HepG2 (cell line): ENCODE results near the gene PPP2R2B. TPM values are rescaled to one million over a fixed set of nuclear protein-coding genes. Genes with fewer than 3 reads are reported as not detected.

Source experiments
- ATAC-seq: fragments of 200-7000 bp; cut with Tn5 transposase; 3 replicates; pipeline ENCODE4 v1.9.1; 2020; ENCODE audit warnings: mild to moderate bottlenecking, moderate library complexity
- BruUV-seq: library from RNA; stranded (reverse); fragments of 400-500 nt; replicated peaks from 2 replicates; lab custom pipeline; 2021; lab: Mats Ljungman, UMichigan
- CTCF ChIA-PET: fragments of 300-600 bp; formaldehyde crosslinking; extraction: SDS; loops from one replicate; lab custom pipeline; 2021; ENCODE audit warnings: low total read pairs, inconsistent platforms, low intra/inter-chr PET ratio; lab: Yijun Ruan, JAX
- POLR2A ChIA-PET: fragments of 350-600 bp; sonication (Branson Sonifier 250); formaldehyde crosslinking; loops from one replicate; lab custom pipeline; 2020; ENCODE audit warnings: antibody characterized with exemption, inconsistent platforms; lab: Yijun Ruan, JAX
- DNase-seq: peaks from one replicate; pipeline ENCODE4 v3.0.0-alpha.2; 2015; ENCODE audit warnings: low spot score
- FAIRE-seq: peaks from 3 replicates; lab custom pipeline; 2011; peaks lifted over from hg19 to GRCh38; lab: Jason Lieb, UNC
- H2AFZ ChIP-seq: one replicate; pipeline ENCODE4 v1.6.1; 2011; ENCODE audit warnings: low read length, inconsistent platforms
- H3K27ac ChIP-seq: fragments of 300-600 bp; 3 replicates; pipeline ENCODE4 v1.8.0; 2011; ENCODE audit warnings: mixed run types, mild to moderate bottlenecking, mixed read lengths, low read length, inconsistent platforms; ENCODE audit not compliant: insufficient read depth; ENCODE audit errors: extremely low read length
- H3K27me3 ChIP-seq, 2 experiments: fragments of 200-600 bp in 1 of 2; 2 replicates in 1 of 2; 3 replicates in 1 of 2; pipeline versions ENCODE4 v1.6.0 to v1.8.0; 2011; ENCODE audit warnings: low read length in 2 of 2, mild to moderate bottlenecking in 2 of 2, moderate library complexity in 2 of 2, inconsistent platforms in 1 of 2; ENCODE audit not compliant: insufficient read depth in 2 of 2, control insufficient read depth in 1 of 2
- H3K36me3 ChIP-seq, 2 experiments: fragments of 200-600 bp in 1 of 2; replicated peaks in 1 of 2; 2 replicates in 1 of 2; 3 replicates in 1 of 2; pipeline versions ENCODE4 v1.5.1 to v1.8.0; 2011; ENCODE audit warnings: low read length in 2 of 2, inconsistent platforms in 1 of 2; ENCODE audit not compliant: insufficient read depth in 2 of 2, control insufficient read depth in 1 of 2
- H3K4me1 ChIP-seq: 2 replicates; pipeline ENCODE4 v1.5.1; 2012; ENCODE audit warnings: low read length, inconsistent platforms; ENCODE audit not compliant: insufficient read depth
- H3K4me2 ChIP-seq: 2 replicates; pipeline ENCODE4 v1.6.0; 2011; ENCODE audit warnings: low read depth, low read length, inconsistent platforms
- H3K4me3 ChIP-seq, 3 experiments: fragments of 200-600 bp in 1 of 3; sonication (generic), shearing (Covaris generic) in 1 of 3; replicated peaks in 1 of 3; 2 replicates each; pipeline ENCODE4 v1.5.1; 2011 to 2016; ENCODE audit warnings: low read length in 3 of 3, inconsistent platforms in 2 of 3, low read depth in 2 of 3, mild to moderate bottlenecking in 2 of 3, control low read depth in 1 of 3, mixed read lengths in 1 of 3; ENCODE audit not compliant: insufficient read depth in 1 of 3
- H3K79me2 ChIP-seq: one replicate; pipeline ENCODE4 v1.6.1; 2011; ENCODE audit warnings: low read length, inconsistent platforms; ENCODE audit not compliant: insufficient read depth
- H3K9ac ChIP-seq: 2 replicates; pipeline ENCODE4 v1.6.0; 2011; ENCODE audit warnings: mild to moderate bottlenecking, low read depth, low read length, inconsistent platforms; ENCODE audit not compliant: insufficient read depth
- H3K9me3 ChIP-seq: 2 replicates; pipeline ENCODE4 v1.5.1; 2012; ENCODE audit warnings: mild to moderate bottlenecking, low read length
- H4K20me1 ChIP-seq: 2 replicates; pipeline ENCODE4 v1.6.0; 2011; ENCODE audit warnings: inconsistent platforms, mild to moderate bottlenecking, low read length, moderate library complexity; ENCODE audit not compliant: insufficient read depth
- BRD4 ChIP-seq: sonication (generic); formaldehyde crosslinking; IDR thresholded peaks from 2 replicates; pipeline ENCODE4 v1.4.0; 2020; ENCODE audit warnings: missing genetic modification reagents
- CAMTA2 ChIP-seq: sonication (generic); formaldehyde crosslinking; IDR thresholded peaks from 2 replicates; pipeline ENCODE4 v1.4.0; 2020; ENCODE audit warnings: mild to moderate bottlenecking, missing genetic modification reagents, borderline replicate concordance
- CENPBD1 ChIP-seq: sonication (generic); formaldehyde crosslinking; IDR thresholded peaks from 2 replicates; pipeline ENCODE4 v1.8.0; 2022; ENCODE audit warnings: missing genetic modification reagents, low read depth, mild to moderate bottlenecking, borderline replicate concordance
- DMTF1 ChIP-seq: sonication (generic); formaldehyde crosslinking; IDR thresholded peaks from 2 replicates; pipeline ENCODE4 v1.4.0; 2020; ENCODE audit warnings: mild to moderate bottlenecking, missing genetic modification reagents
- ERF ChIP-seq: IDR thresholded peaks from 2 replicates; pipeline ENCODE4 v1.6.1; 2018; ENCODE audit warnings: missing biosample characterization, missing genetic modification reagents
- NFYC ChIP-seq: IDR thresholded peaks from 2 replicates; pipeline ENCODE4 v1.6.1; 2016; ENCODE audit warnings: missing genetic modification reagents, missing compliant biosample characterization
- PATZ1 ChIP-seq: sonication (generic); formaldehyde crosslinking; IDR thresholded peaks from 2 replicates; pipeline ENCODE4 v1.4.0; 2020; ENCODE audit warnings: missing genetic modification reagents
- RFXAP ChIP-seq: sonication (generic); formaldehyde crosslinking; IDR thresholded peaks from 2 replicates; pipeline ENCODE4 v1.4.0; 2020; ENCODE audit warnings: missing genetic modification reagents, borderline replicate concordance
- SNAPC4 ChIP-seq: sonication (generic); formaldehyde crosslinking; IDR thresholded peaks from 2 replicates; pipeline ENCODE4 v1.4.0; 2020; ENCODE audit warnings: mild to moderate bottlenecking, missing genetic modification reagents
- TBX3 ChIP-seq: fragments of 450-650 bp; IDR thresholded peaks from 2 replicates; pipeline ENCODE4 v1.6.1; 2017; ENCODE audit warnings: antibody characterized with exemption, mild to moderate bottlenecking, inconsistent platforms, borderline replicate concordance
- ZFP36L2 ChIP-seq: sonication (generic); formaldehyde crosslinking; IDR thresholded peaks from 2 replicates; pipeline ENCODE4 v1.4.0; 2020; ENCODE audit warnings: missing genetic modification reagents
- ZGPAT ChIP-seq: IDR thresholded peaks from 2 replicates; pipeline ENCODE4 v1.6.1; 2016; ENCODE audit warnings: mild to moderate bottlenecking
- ZNF30 ChIP-seq: sonication (generic); formaldehyde crosslinking; IDR thresholded peaks from 2 replicates; pipeline ENCODE4 v1.5.0; 2020; ENCODE audit warnings: mild to moderate bottlenecking, missing genetic modification reagents
- ZNF775 ChIP-seq: sonication (generic); formaldehyde crosslinking; IDR thresholded peaks from 2 replicates; pipeline ENCODE4 v1.4.0; 2020; ENCODE audit warnings: missing genetic modification reagents, mild to moderate bottlenecking, moderate library complexity, borderline replicate concordance
- WGBS: methylation state at CpG from one replicate; pipeline ENCODE4 v1.1.6; 2017; ENCODE audit warnings: low lambda C conversion rate; 5-methylcytosine and 5-hydroxymethylcytosine counted together
- in situ Hi-C: cut with HindIII; loops from 2 replicates; pipeline ENCODE4 v1.10.0; 2017; ENCODE audit warnings: low pct_unique_long_range_greater_than_20kb; ENCODE audit not compliant: extremely low pct_ligation_motif_present
- intact Hi-C: fragments of 100-400 bp; cut with micrococcal nuclease; formaldehyde crosslinking; loops from one replicate; pipeline ENCODE4 v1.10.0; 2022; ENCODE audit not compliant: unreplicated experiment
- polyA plus RNA-seq, 8 experiments: library from polyadenylated mRNA; depleted of rRNA in 3 of 8; stranded (reverse) in 7 of 8; unstranded in 1 of 8; fragments of >200 nt; fragmentation: Illumina TruSeq in 4 of 8; extraction: Trizol in 4 of 8; gene quantifications; 2 replicates each; pipeline versions ENCODE4 v1.2.1 to v1.2.3, GENCODE V29; 2011 to 2016; ENCODE audit warnings: low read depth in 4 of 8, missing spikeins in 1 of 8, mixed read lengths in 1 of 8; ENCODE audit not compliant: insufficient read depth in 1 of 8
- total RNA-seq, 5 experiments: library from RNA; depleted of rRNA; stranded (reverse); fragments of >200 nt; fragmentation: Illumina TruSeq; extraction: Trizol; gene quantifications; 2 replicates each; pipeline ENCODE4 v1.2.3, GENCODE V29; 2016; ENCODE audit warnings: low read depth in 1 of 5

The PPP2R2B gene
- total and polyA plus RNA-seq, 2 of the 13 experiments (the other 11 are each of a cell fraction or from before 2014, with no cell fraction given), result not detected

GRCh38 chr5:146589028-146589345, 289.6 kb downstream of the PPP2R2B start:
- H3K4me3 ChIP-seq, result no peak overlapping the region
- H3K27ac ChIP-seq, result no peak overlapping the region
- peaks cover 0 to 2% of the 10 kb centered on the region in 2 experiments; a peak in 1 of 5 replicates for H3K27me3 ChIP-seq
- no TSS peak for BruUV-seq
- no peak for FAIRE-seq
- TF ChIP-seq SNAPC4 (CRISPR knock-in tag), result no peak
- no peak for TF ChIP-seq BRD4
- TF ChIP-seq PATZ1 (CRISPR knock-in tag), result no peak
- no peak for TF ChIP-seq TBX3
- TF ChIP-seq CAMTA2 (CRISPR knock-in tag), result no peak
- no peak for TF ChIP-seq ERF (CRISPR knock-in tag)
- no peak for TF ChIP-seq ZGPAT (CRISPR knock-in tag)
- TF ChIP-seq ZNF775 (CRISPR knock-in tag), result no peak
- no peak for TF ChIP-seq ZFP36L2 (CRISPR knock-in tag)
- TF ChIP-seq DMTF1 (CRISPR knock-in tag), result no peak
- TF ChIP-seq NFYC (CRISPR knock-in tag), result no peak
- no peak for TF ChIP-seq RFXAP (CRISPR knock-in tag)
- no peak for TF ChIP-seq CENPBD1 (CRISPR knock-in tag)
- no peak for TF ChIP-seq ZNF30 (CRISPR knock-in tag)
- no peaks in the 10 kb centered on the region for H4K20me1 ChIP-seq
- no peaks in the 10 kb centered on the region for H3K9me3 ChIP-seq
- intact Hi-C loops (no loop called here), in situ Hi-C loops (no loop called here)
- no peak for DNase-seq
- POLR2A ChIA-PET, result no interaction called here
- H3K79me2 ChIP-seq, result no peaks in the 10 kb centered on the region
- H3K9ac ChIP-seq, result no peak overlapping the region
- H3K4me2 ChIP-seq, result no peak overlapping the region
- H3K36me3 ChIP-seq, result no peaks in the 10 kb centered on the region
- H2AFZ ChIP-seq, result no peak overlapping the region
- no peak for ATAC-seq
- CTCF ChIA-PET, result no interaction called here
- WGBS, result 1% methylated on average over 3 of the region's 3 CpGs
- no peaks in the 10 kb centered on the region for H3K4me1 ChIP-seq
